CD4-positive, alpha-beta T cell treated with Interleukin-17A for 1 hour (primary cell): ENCODE data around the gene GGT7.
A peak's percentile ranks its signal among the peaks of the same experiment; 100 is the strongest.
"Not testable (repeated sequence)": the region's sequence is repeated elsewhere in the genome, so short reads cannot be mapped to it uniquely, and the experiment has no call there.

ENCODE experiments used
- DNase-seq: peaks from one replicate; pipeline ENCODE4 v3.0.0-alpha.2; 2020

GGT7 gene

GRCh38 chr20:34872622-34873224, at the start of gene GGT7:
GGT7 (minus strand) TSS chr20:34872856; CDS start chr20:34872815, 41 bp downstream.
- peak; percentile 88 for DNase-seq

- no peak for DNase-seq
These were observed 48.8 kb upstream of the GGT7 start for GRCh38 chr20:34921436-34921835.

GRCh38 chr20:34920055-34920454, 47.4 kb upstream of the GGT7 start:
- DNase-seq, result no peak

- no peak for DNase-seq
These were observed 44.2 kb upstream of the GGT7 start for GRCh38 chr20:34916774-34917354.

- no peak for DNase-seq
These were observed 43.2 kb upstream of the GGT7 start for GRCh38 chr20:34915749-34916455.

GRCh38 chr20:34915131-34915530, 42.5 kb upstream of the GGT7 start:
- DNase-seq, result no peak

GRCh38 chr20:34907616-34908469, 35.2 kb upstream of the GGT7 start:
- no peak for DNase-seq

- no peak for DNase-seq
These were observed 31.6 kb upstream of the GGT7 start for GRCh38 chr20:34904202-34904621.

GRCh38 chr20:34898731-34899130, 26.1 kb upstream of the GGT7 start:
- DNase-seq, result not testable (repeated sequence)

GRCh38 chr20:34898129-34898528, 25.5 kb upstream of the GGT7 start:
- not testable (repeated sequence) for DNase-seq

GRCh38 chr20:34896086-34896621, 23.5 kb upstream of the GGT7 start:
- no peak for DNase-seq

- DNase-seq, result no peak
These were observed 22.8 kb upstream of the GGT7 start for GRCh38 chr20:34895465-34895864.

GRCh38 chr20:34894723-34895122, 22.1 kb upstream of the GGT7 start:
- no peak for DNase-seq

GRCh38 chr20:34892671-34893070, 20.0 kb upstream of the GGT7 start:
- DNase-seq, result no peak

GRCh38 chr20:34891166-34892062, 18.8 kb upstream of the GGT7 start:
- peak; percentile 10 for DNase-seq

- no peak for DNase-seq
These were observed 15.8 kb upstream of the GGT7 start for GRCh38 chr20:34888468-34888867.

GRCh38 chr20:34887023-34887422, 14.4 kb upstream of the GGT7 start:
- no peak for DNase-seq

- DNase-seq, result no peak
These were observed 13.5 kb upstream of the GGT7 start for GRCh38 chr20:34886122-34886521.

- DNase-seq, result no peak
These were observed 11.6 kb upstream of the GGT7 start for GRCh38 chr20:34884260-34884659.

GRCh38 chr20:34883809-34884208, 11.2 kb upstream of the GGT7 start:
- no peak for DNase-seq

- DNase-seq, result no peak
These were observed 10.5 kb upstream of the GGT7 start for GRCh38 chr20:34883087-34883688.

GRCh38 chr20:34881689-34882088, 9.0 kb upstream of the GGT7 start:
- no peak for DNase-seq
